ENCODE measurements around the gene ZNF195. TPM values are rescaled to one million over a fixed set of nuclear protein-coding genes. Genes with fewer than 3 reads are reported as not detected.

Gene ZNF195
- total and polyA plus RNA-seq, 2 donors (not counting 1 experiment from before 2014, with no cell fraction given) = 21.3 to 47.3 TPM

GRCh38 chr11:3380706-3381545 lies 2.0 kb upstream of the ZNF195 start:
- H3K27ac ChIP-seq (ENCODE audit: low read length in 2 of 2) = no peak overlapping the region
- H3K4me2 ChIP-seq (replicated peaks; ENCODE audit: low read depth, low read length, poor library complexity, severe bottlenecking) = no peak overlapping the region
- TF ChIP-seq, protein P1, sequence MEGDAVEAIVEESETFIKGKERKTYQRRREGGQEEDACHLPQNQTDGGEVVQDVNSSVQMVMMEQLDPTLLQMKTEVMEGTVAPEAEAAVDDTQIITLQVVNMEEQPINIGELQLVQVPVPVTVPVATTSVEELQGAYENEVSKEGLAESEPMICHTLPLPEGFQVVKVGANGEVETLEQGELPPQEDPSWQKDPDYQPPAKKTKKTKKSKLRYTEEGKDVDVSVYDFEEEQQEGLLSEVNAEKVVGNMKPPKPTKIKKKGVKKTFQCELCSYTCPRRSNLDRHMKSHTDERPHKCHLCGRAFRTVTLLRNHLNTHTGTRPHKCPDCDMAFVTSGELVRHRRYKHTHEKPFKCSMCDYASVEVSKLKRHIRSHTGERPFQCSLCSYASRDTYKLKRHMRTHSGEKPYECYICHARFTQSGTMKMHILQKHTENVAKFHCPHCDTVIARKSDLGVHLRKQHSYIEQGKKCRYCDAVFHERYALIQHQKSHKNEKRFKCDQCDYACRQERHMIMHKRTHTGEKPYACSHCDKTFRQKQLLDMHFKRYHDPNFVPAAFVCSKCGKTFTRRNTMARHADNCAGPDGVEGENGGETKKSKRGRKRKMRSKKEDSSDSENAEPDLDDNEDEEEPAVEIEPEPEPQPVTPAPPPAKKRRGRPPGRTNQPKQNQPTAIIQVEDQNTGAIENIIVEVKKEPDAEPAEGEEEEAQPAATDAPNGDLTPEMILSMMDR (IDR thresholded peaks at IDR 0.05) = no peak
- TF ChIP-seq EZH2 (IDR thresholded peaks at IDR 0.05; ENCODE audit: borderline replicate concordance, insufficient read depth, low read depth, low read length, poor library complexity, severe bottlenecking) = no peak
- peak overlapping the region; percentile 2 for H3K4me3 Mint-ChIP-seq
- no peaks in the 10 kb centered on the region for H3K9me3 ChIP-seq (ENCODE audit: control extremely low read depth in 1 of 3, control insufficient read depth in 2 of 3, insufficient read depth in 1 of 3, low read length in 2 of 3)
- H3K4me1 Mint-ChIP-seq = peaks cover 30% of the 10 kb centered on the region
- no peak overlapping the region for H3K9ac ChIP-seq (ENCODE audit: low read length)
- H3K27me3 ChIP-seq (replicated peaks in 1 of 4; ENCODE audit: control extremely low read depth in 1 of 4, control insufficient read depth in 3 of 4, insufficient read depth in 4 of 4, low read length in 3 of 4) = peaks cover 0 to 3% (median 0%) of the 10 kb centered on the region in 4 experiments
- ATAC-seq (ENCODE audit: low read depth) = no peak
- no peaks in the 10 kb centered on the region for H4K20me1 ChIP-seq (ENCODE audit: control insufficient read depth, insufficient read depth, low read length, poor library complexity, severe bottlenecking)
- ChIA-PET POLR2A (no interaction called here), CTCF (interaction anchor here (3.5 kb wide), 1 partner anchor 28 kb away, joined by 13 read pairs; no protein-coding TSS in a partner anchor)
- H3K36me3 ChIP-seq (replicated peaks in 1 of 2; ENCODE audit: control extremely low read depth in 1 of 2, control insufficient read depth in 1 of 2, extremely low read depth in 1 of 2, insufficient read depth in 2 of 2, low read length in 1 of 2) = peaks cover 0 to under 1% of the 10 kb centered on the region in 2 experiments
- no peak overlapping the region for H3K27ac Mint-ChIP-seq
- no peaks in the 10 kb centered on the region for H3K9me3 Mint-ChIP-seq (ENCODE audit: insufficient read depth)
- peaks cover 18% of the 10 kb centered on the region for H3K27me3 Mint-ChIP-seq
- 95% methylated on average over 11 of the region's 12 CpGs for WGBS (ENCODE audit: insufficient coverage)
- peaks cover 16 to 24% of the 10 kb centered on the region in 2 donors for H3K4me1 ChIP-seq (ENCODE audit: control insufficient read depth in 2 of 2, insufficient read depth in 2 of 2, low read length in 2 of 2)
- peak overlapping the region; percentile 97 for H2AFZ ChIP-seq (ENCODE audit: insufficient read depth, low read depth, low read length, poor library complexity, severe bottlenecking)
- intact Hi-C loops (cut with micrococcal nuclease) = no loop called here
- H3K79me2 ChIP-seq (ENCODE audit: control insufficient read depth, insufficient read depth, low read length) = peaks cover 45% of the 10 kb centered on the region
- DNase-seq = no peak
- no peak overlapping the region for H3K4me3 ChIP-seq (ENCODE audit: control extremely low read depth in 1 of 5, extremely low read depth in 1 of 5, insufficient read depth in 1 of 5, low read depth in 2 of 5, low read length in 4 of 5)

GRCh38 chr11:3375552-3375951 lies 3.4 kb downstream of the ZNF195 start:
- ChIA-PET CTCF (no interaction called here), POLR2A (no interaction called here)
- H3K27me3 ChIP-seq (replicated peaks in 1 of 4; ENCODE audit: control extremely low read depth in 1 of 4, control insufficient read depth in 3 of 4, insufficient read depth in 4 of 4, low read length in 3 of 4) = no peaks in the 10 kb centered on the region
- H3K9ac ChIP-seq (ENCODE audit: low read length) = no peak overlapping the region
- H3K27ac ChIP-seq (ENCODE audit: low read length in 2 of 2) = no peak overlapping the region
- H2AFZ ChIP-seq (ENCODE audit: insufficient read depth, low read depth, low read length, poor library complexity, severe bottlenecking) = no peak overlapping the region
- intact Hi-C loops (cut with micrococcal nuclease) = loop anchor here (5.0 kb wide), 1 partner anchor 482 kb away; the partner anchor contains the start of gene STIM1
- no peak for TF ChIP-seq EZH2 (IDR thresholded peaks at IDR 0.05; ENCODE audit: borderline replicate concordance, insufficient read depth, low read depth, low read length, poor library complexity, severe bottlenecking)
- TF ChIP-seq, protein P1 (IDR thresholded peaks at IDR 0.05) = no peak
- H4K20me1 ChIP-seq (ENCODE audit: control insufficient read depth, insufficient read depth, low read length, poor library complexity, severe bottlenecking) = peaks cover 32% of the 10 kb centered on the region
- ATAC-seq (ENCODE audit: low read depth) (no peak), DNase-seq (no peak)
- H3K9me3 ChIP-seq (ENCODE audit: control extremely low read depth in 1 of 3, control insufficient read depth in 2 of 3, insufficient read depth in 1 of 3, low read length in 2 of 3) = peaks cover 0 to 2% (median 0%) of the 10 kb centered on the region in 3 donors
- H3K4me1 Mint-ChIP-seq = peaks cover 39% of the 10 kb centered on the region
- H3K36me3 ChIP-seq (replicated peaks in 1 of 2; ENCODE audit: control extremely low read depth in 1 of 2, control insufficient read depth in 1 of 2, extremely low read depth in 1 of 2, insufficient read depth in 2 of 2, low read length in 1 of 2) = peaks cover 3 to 36% of the 10 kb centered on the region in 2 experiments
- 94% methylated on average over 2 of the region's 4 CpGs for WGBS (ENCODE audit: insufficient coverage)
- peaks cover 16 to 24% of the 10 kb centered on the region in 2 donors for H3K4me1 ChIP-seq (ENCODE audit: control insufficient read depth in 2 of 2, insufficient read depth in 2 of 2, low read length in 2 of 2)
- no peak overlapping the region for H3K27ac Mint-ChIP-seq
- no peak overlapping the region for H3K4me3 Mint-ChIP-seq
- peaks cover 77% of the 10 kb centered on the region for H3K79me2 ChIP-seq (ENCODE audit: control insufficient read depth, insufficient read depth, low read length)
- H3K27me3 Mint-ChIP-seq = no peaks in the 10 kb centered on the region
- H3K9me3 Mint-ChIP-seq (ENCODE audit: insufficient read depth) = no peaks in the 10 kb centered on the region
- no peak overlapping the region for H3K4me2 ChIP-seq (replicated peaks; ENCODE audit: low read depth, low read length, poor library complexity, severe bottlenecking)
- no peak overlapping the region for H3K4me3 ChIP-seq (ENCODE audit: control extremely low read depth in 1 of 5, extremely low read depth in 1 of 5, insufficient read depth in 1 of 5, low read depth in 2 of 5, low read length in 4 of 5)

Measured in B cell (primary cell).